CD4-positive, alpha-beta memory T cell (primary cell): ENCODE data around the gene UBE2D3. TPM values are rescaled to one million over a fixed set of nuclear protein-coding genes. Genes with fewer than 3 reads are reported as not detected.

Experiments used
- CTCF ChIA-PET: fragments of 350-600 bp; sonication (Branson Sonifier 250); formaldehyde crosslinking; loops from one replicate; lab custom pipeline; 2021; ENCODE audit warnings: inconsistent platforms; ENCODE audit not compliant: partially characterized antibody; lab: Charles Lee
- POLR2A ChIA-PET: fragments of 350-600 bp; sonication (Branson Sonifier 250); formaldehyde crosslinking; loops from one replicate; lab custom pipeline; 2021; ENCODE audit not compliant: partially characterized antibody; lab: Charles Lee
- DNase-seq, 5 donors: peaks; one replicate each; pipeline versions ENCODE4 v3.0.0 to v3.0.0-alpha.2; 2020 to 2022; ENCODE audit warnings: mixed read lengths in 1 of 5
- H3K27ac ChIP-seq: one replicate; pipeline ENCODE4 v1.7.0; 2013; ENCODE audit warnings: low read depth, low read length
- H3K27me3 ChIP-seq: 2 replicates; pipeline ENCODE4 v1.7.0; 2013; ENCODE audit warnings: mild to moderate bottlenecking, low read length, moderate library complexity; ENCODE audit not compliant: insufficient read depth
- H3K36me3 ChIP-seq: 2 replicates; pipeline ENCODE4 v1.7.0; 2013; ENCODE audit warnings: mild to moderate bottlenecking, low read length, moderate library complexity; ENCODE audit not compliant: insufficient read depth
- H3K4me1 ChIP-seq: 2 replicates; pipeline ENCODE4 v1.7.0; 2013; ENCODE audit warnings: mild to moderate bottlenecking, low read length, moderate library complexity; ENCODE audit not compliant: insufficient read depth
- H3K4me3 ChIP-seq, 2 donors: one replicate each; pipeline ENCODE4 v1.7.0; 2013; ENCODE audit warnings: low read length in 2 of 2, mild to moderate bottlenecking in 1 of 2
- H3K9me3 ChIP-seq, 2 donors: one replicate each; pipeline ENCODE4 v1.7.0; 2013; ENCODE audit warnings: low read length in 2 of 2, control low read depth in 1 of 2; ENCODE audit not compliant: control insufficient read depth in 1 of 2
- H3K27ac Mint-ChIP-seq, 7 donors: one replicate each; pipeline ENCODE4 v1.8.0; 2020 to 2021; ENCODE audit warnings: mixed read lengths in 7 of 7, mild to moderate bottlenecking in 6 of 7, inconsistent platforms in 3 of 7, moderate library complexity in 3 of 7
- H3K27me3 Mint-ChIP-seq, 2 donors: one replicate each; pipeline ENCODE4 v1.8.0; 2020 to 2021; ENCODE audit warnings: mixed read lengths in 2 of 2
- H3K36me3 Mint-ChIP-seq, 2 donors: one replicate each; pipeline ENCODE4 v1.8.0; 2020 to 2021; ENCODE audit warnings: mixed read lengths in 2 of 2, inconsistent platforms in 1 of 2, mild to moderate bottlenecking in 1 of 2
- H3K4me1 Mint-ChIP-seq, 4 donors: one replicate each; pipeline ENCODE4 v1.8.0; 2020 to 2021; ENCODE audit warnings: mixed read lengths in 4 of 4, mild to moderate bottlenecking in 1 of 4
- H3K4me3 Mint-ChIP-seq, 8 donors: one replicate each; pipeline ENCODE4 v1.8.0; 2020 to 2021; ENCODE audit warnings: mixed read lengths in 8 of 8, mild to moderate bottlenecking in 7 of 8, moderate library complexity in 6 of 8, inconsistent platforms in 3 of 8
- H3K9me3 Mint-ChIP-seq, 8 donors: one replicate each; pipeline ENCODE4 v1.8.0; 2020 to 2021; ENCODE audit warnings: mixed read lengths in 8 of 8, mild to moderate bottlenecking in 5 of 8, inconsistent platforms in 3 of 8, moderate library complexity in 1 of 8
- intact Hi-C: fragments of 100-400 bp; cut with micrococcal nuclease; formaldehyde crosslinking; loops from one replicate; pipeline ENCODE4 v1.15.1; 2023
- polyA plus RNA-seq, 2 donors: library from polyadenylated mRNA; unstranded; fragments of 300-500 nt; fragmentation: Illumina TruSeq; gene quantifications; one replicate each; pipeline ENCODE4 v1.2.3, GENCODE V29; 2021
- total RNA-seq, 2 experiments: library from RNA; stranded (reverse); gene quantifications; one replicate each; pipeline ENCODE4 v1.2.3, GENCODE V29; 2021

UBE2D3 gene
- total and polyA plus RNA-seq, 4 experiments from 2014 or later: 337 to 768 (median 406) TPM

DNA sequence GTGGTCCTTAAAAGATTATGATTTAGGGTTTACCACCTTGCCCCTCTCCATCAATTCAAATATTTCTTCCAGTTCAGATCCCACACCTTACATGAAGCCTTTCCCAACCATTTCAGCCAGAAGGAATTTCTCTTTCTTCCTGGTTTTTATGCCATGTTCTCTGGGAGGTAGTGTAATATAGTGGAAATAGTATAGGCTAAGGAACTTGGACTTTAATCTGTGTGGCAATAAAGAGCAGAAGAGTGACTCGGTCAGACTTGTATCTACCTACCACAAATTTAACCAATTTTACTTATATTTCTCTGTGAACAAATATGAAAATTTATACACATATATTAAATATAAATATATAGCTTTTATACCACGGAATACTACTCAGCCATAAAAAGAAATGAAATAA is 23.0 kb upstream of the UBE2D3 start:
- ChIA-PET POLR2A (interaction anchor here (1.2 to 2.7 kb wide), 2 partner anchors 19 to 23 kb away, joined by 3 to 14 read pairs; partner anchors contain the start of genes CISD2 and UBE2D3), CTCF (interaction anchor here (1.8 kb wide), 1 partner anchor 405 kb away, joined by 3 read pairs; no protein-coding TSS in a partner anchor)
- Mint-ChIP-seq H3K9me3 (no peaks in the 10 kb centered on the region), H3K36me3 (no peaks in the 10 kb centered on the region), H3K4me1 (peaks cover 0 to 3% (median 2%) of the 10 kb centered on the region in 4 donors), H3K4me3 (no peak overlapping the region), H3K27ac (no peak overlapping the region), H3K27me3 (no peaks in the 10 kb centered on the region)
- Histone ChIP-seq H3K36me3 (no peaks in the 10 kb centered on the region), H3K27ac (no peak overlapping the region), H3K4me3 (no peak overlapping the region), H3K9me3 (no peaks in the 10 kb centered on the region), H3K4me1 (no peaks in the 10 kb centered on the region), H3K27me3 (no peaks in the 10 kb centered on the region)
- no peak for DNase-seq
- intact Hi-C loops: no loop called here

DNA sequence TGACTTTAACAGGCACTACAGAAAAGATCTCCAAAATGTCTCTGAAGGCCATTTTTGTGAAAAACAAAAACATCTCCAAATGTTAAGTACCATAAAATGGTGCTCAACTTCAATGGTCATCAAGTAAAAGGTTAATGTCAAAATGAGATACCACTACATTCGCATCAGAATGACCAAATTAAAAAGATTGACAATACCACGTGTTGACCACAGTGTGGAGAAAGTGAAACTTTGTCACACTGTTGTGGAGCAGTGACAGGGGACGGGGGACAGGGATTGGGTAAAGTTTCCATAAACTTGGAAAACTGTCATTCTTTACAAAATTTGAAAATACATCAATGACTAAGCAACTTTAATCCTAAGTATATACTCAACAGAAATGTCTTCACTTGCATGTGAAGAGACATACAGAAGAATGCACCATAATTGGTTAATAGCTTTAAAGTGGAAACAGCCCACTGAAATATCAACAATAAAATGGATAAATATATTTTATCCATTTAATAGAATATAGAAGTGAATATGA is 22.3 kb upstream of the UBE2D3 start:
- no peak overlapping the region for H3K27ac ChIP-seq
- H3K36me3 ChIP-seq: no peaks in the 10 kb centered on the region
- H3K4me3 ChIP-seq: no peak overlapping the region
- no peaks in the 10 kb centered on the region for H3K4me1 ChIP-seq
- Mint-ChIP-seq H3K4me3 (no peak overlapping the region), H3K4me1 (peaks cover 0 to 3% (median 2%) of the 10 kb centered on the region in 4 donors), H3K27ac (no peak overlapping the region), H3K36me3 (no peaks in the 10 kb centered on the region), H3K27me3 (no peaks in the 10 kb centered on the region), H3K9me3 (no peaks in the 10 kb centered on the region)
- DNase-seq: no peak
- CTCF ChIA-PET: interaction anchor here (0.5 kb wide), 1 partner anchor 419 kb away, joined by 3 read pairs; no protein-coding TSS in a partner anchor
- no peaks in the 10 kb centered on the region for H3K27me3 ChIP-seq
- POLR2A ChIA-PET: no interaction called here
- intact Hi-C loops: no loop called here
- no peaks in the 10 kb centered on the region for H3K9me3 ChIP-seq

DNA sequence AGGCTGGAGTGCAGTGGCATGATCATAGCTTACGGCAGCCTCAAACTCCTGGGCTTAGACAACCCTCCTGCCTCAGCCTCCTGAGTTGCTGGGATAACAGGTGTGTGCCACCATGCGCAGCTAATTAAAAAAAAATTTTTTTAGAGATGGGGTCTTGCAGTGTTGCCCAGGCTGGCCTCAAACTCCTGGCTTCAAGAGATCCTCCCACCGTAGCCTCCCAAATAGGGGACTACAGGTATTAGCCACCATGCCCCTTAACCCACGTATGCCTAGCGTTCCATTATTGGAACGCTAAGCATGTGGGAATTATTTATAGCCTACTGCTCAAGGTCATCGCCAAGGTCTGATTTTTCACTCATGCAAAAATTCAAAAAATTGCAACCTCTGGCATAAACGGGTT is 20.3 kb upstream of the UBE2D3 start:
- POLR2A ChIA-PET: no interaction called here
- Histone ChIP-seq H3K36me3 (no peaks in the 10 kb centered on the region), H3K27me3 (no peaks in the 10 kb centered on the region), H3K9me3 (no peaks in the 10 kb centered on the region), H3K4me3 (no peak overlapping the region), H3K4me1 (no peaks in the 10 kb centered on the region), H3K27ac (no peak overlapping the region)
- Mint-ChIP-seq H3K36me3 (no peaks in the 10 kb centered on the region), H3K27ac (no peak overlapping the region), H3K27me3 (no peaks in the 10 kb centered on the region), H3K4me1 (peaks cover 0 to 3% (median 2%) of the 10 kb centered on the region in 4 donors), H3K9me3 (peaks cover 0 to 2% (median 0%) of the 10 kb centered on the region in 8 donors), H3K4me3 (no peak overlapping the region)
- intact Hi-C loops: no loop called here
- no peak for DNase-seq
- CTCF ChIA-PET: no interaction called here

DNA sequence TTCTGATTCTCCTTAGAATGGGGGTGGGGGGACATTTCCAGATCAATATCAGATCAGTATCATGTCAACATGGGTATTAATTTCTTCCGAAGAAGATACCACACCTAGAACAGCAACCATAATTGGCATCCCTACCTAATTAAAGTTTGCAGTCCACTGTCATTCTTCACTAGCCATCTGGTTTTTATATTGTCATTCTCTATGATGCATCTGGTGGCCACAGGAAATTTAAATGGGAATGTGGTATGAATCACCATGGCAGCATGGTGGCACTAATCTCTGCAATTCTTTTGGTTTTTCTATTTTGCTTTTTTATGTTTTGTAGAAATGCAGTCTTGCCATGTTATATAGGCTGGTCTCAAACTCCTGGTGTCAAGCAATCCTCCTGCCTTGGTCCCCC is 16.6 kb upstream of the UBE2D3 start:
- Histone ChIP-seq H3K27ac (no peak overlapping the region), H3K27me3 (no peaks in the 10 kb centered on the region), H3K36me3 (no peaks in the 10 kb centered on the region), H3K4me3 (no peak overlapping the region), H3K9me3 (no peaks in the 10 kb centered on the region), H3K4me1 (no peaks in the 10 kb centered on the region)
- no peak overlapping the region for H3K27ac Mint-ChIP-seq
- ChIA-PET CTCF (no interaction called here), POLR2A (no interaction called here)
- H3K27me3 Mint-ChIP-seq: no peaks in the 10 kb centered on the region
- H3K4me3 Mint-ChIP-seq: no peak overlapping the region
- H3K36me3 Mint-ChIP-seq: no peaks in the 10 kb centered on the region
- no peak for DNase-seq
- H3K9me3 Mint-ChIP-seq: peaks cover 0 to 2% (median 0%) of the 10 kb centered on the region in 8 donors
- H3K4me1 Mint-ChIP-seq: no peaks in the 10 kb centered on the region
- intact Hi-C loops: no loop called here

DNA sequence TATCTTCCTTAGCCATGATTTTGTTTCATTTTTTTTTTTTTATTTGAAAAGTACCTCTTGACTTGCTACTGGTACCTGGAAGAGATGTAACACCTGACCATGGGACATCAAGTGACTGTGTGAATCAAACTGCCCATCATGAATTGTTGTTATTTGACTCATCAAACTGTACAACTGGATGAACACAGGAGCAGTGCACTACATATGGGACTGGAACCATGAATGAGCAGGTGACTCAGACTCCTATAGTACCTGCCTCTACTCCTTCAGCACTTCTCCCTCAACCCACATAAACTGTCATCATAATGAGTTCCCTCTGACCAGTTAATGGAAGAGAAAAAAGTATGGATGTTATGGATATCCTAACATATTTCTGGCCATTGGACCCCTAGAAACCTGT is 15.9 kb upstream of the UBE2D3 start:
- H3K27ac Mint-ChIP-seq: no peak overlapping the region
- no peak for DNase-seq
- no peaks in the 10 kb centered on the region for H3K4me1 ChIP-seq
- H3K27ac ChIP-seq: no peak overlapping the region
- no peaks in the 10 kb centered on the region for H3K27me3 ChIP-seq
- H3K36me3 Mint-ChIP-seq: no peaks in the 10 kb centered on the region
- H3K9me3 Mint-ChIP-seq: peaks cover 0 to 2% (median 0%) of the 10 kb centered on the region in 8 donors
- intact Hi-C loops: no loop called here
- H3K36me3 ChIP-seq: no peaks in the 10 kb centered on the region
- no peaks in the 10 kb centered on the region for H3K27me3 Mint-ChIP-seq
- no peak overlapping the region for H3K4me3 ChIP-seq
- POLR2A ChIA-PET: interaction anchor here (0.9 kb wide), 1 partner anchor 26 kb away, joined by 3 read pairs; the partner anchor contains the start of gene CISD2
- H3K4me3 Mint-ChIP-seq: no peak overlapping the region
- CTCF ChIA-PET: no interaction called here
- H3K4me1 Mint-ChIP-seq: no peaks in the 10 kb centered on the region
- H3K9me3 ChIP-seq: no peaks in the 10 kb centered on the region

DNA sequence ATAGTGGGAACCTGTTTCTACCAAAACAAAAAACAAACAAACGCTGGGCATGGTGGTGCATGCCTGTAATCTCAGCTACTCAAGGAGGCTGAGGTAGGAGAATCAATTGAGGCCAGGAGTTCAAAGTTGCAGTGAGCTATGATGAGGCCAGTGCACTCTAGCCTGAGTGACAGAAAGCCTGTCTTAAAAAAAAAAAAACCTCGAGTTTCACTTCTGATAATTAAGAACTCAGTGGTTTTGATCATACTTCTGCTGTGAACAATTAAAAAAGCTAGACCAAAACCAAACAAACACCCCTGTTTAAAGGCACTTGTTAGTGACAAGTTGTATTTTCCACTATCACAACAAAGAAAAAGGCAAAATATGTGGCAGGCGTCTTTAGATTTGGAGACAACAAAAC is 15.0 kb upstream of the UBE2D3 start:
- ChIA-PET CTCF (no interaction called here), POLR2A (interaction anchor here (0.9 to 1.2 kb wide), 2 partner anchors 15 to 27 kb away, joined by 3 read pairs; partner anchors contain the start of genes CISD2 and UBE2D3)
- no peak overlapping the region for H3K27ac ChIP-seq
- no peaks in the 10 kb centered on the region for H3K36me3 ChIP-seq
- no peaks in the 10 kb centered on the region for H3K4me1 ChIP-seq
- peaks cover 0 to 2% (median 0%) of the 10 kb centered on the region in 8 donors for H3K9me3 Mint-ChIP-seq
- no peaks in the 10 kb centered on the region for H3K9me3 ChIP-seq
- no peak overlapping the region for H3K4me3 Mint-ChIP-seq
- no peak overlapping the region for H3K27ac Mint-ChIP-seq
- H3K4me3 ChIP-seq: no peak overlapping the region
- H3K36me3 Mint-ChIP-seq: no peaks in the 10 kb centered on the region
- H3K4me1 Mint-ChIP-seq: no peaks in the 10 kb centered on the region
- no peaks in the 10 kb centered on the region for H3K27me3 ChIP-seq
- no peaks in the 10 kb centered on the region for H3K27me3 Mint-ChIP-seq
- no peak for DNase-seq
- intact Hi-C loops: no loop called here

DNA sequence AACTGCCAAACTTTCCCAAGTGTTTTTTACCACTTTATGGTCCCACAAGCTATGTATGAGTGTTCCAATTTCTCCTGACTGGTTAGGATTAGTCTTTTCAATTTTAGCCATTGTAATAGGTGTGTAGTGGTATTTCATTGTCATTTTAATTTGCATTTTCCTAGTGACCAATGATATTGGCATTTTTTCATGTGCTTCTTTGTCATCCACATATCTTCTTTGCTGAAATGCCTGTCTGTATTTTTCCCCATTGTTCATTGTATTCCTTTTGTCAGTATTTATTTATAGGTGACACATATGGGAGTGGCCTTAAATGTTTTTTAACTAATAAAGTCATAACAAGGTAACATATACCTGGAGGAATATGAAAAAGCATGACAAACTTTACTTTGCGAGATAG is 9.2 kb upstream of the UBE2D3 start:
- intact Hi-C loops: no loop called here
- H3K4me1 ChIP-seq: no peaks in the 10 kb centered on the region
- no peaks in the 10 kb centered on the region for H3K9me3 ChIP-seq
- Mint-ChIP-seq H3K27ac (no peak overlapping the region), H3K9me3 (no peaks in the 10 kb centered on the region), H3K4me1 (peaks cover 3 to 8% (median 6%) of the 10 kb centered on the region in 4 donors), H3K27me3 (no peaks in the 10 kb centered on the region), H3K36me3 (no peaks in the 10 kb centered on the region), H3K4me3 (peak overlapping the region in 1 of 8 donors; percentile 18)
- H3K27me3 ChIP-seq: no peaks in the 10 kb centered on the region
- no peak overlapping the region for H3K27ac ChIP-seq
- ChIA-PET CTCF (interaction anchor here (0.8 to 1.9 kb wide), 3 partner anchors 8 to 258 kb away, joined by 3 to 6 read pairs (median 3); no protein-coding TSS in a partner anchor), POLR2A (interaction anchor here (5.0 kb wide), 1 partner anchor 9 kb away, joined by 24 read pairs; the partner anchor contains the start of gene UBE2D3)
- no peak for DNase-seq
- H3K4me3 ChIP-seq: no peak overlapping the region
- H3K36me3 ChIP-seq: no peaks in the 10 kb centered on the region
